ENCODE data around the gene TGFBR3.

DNA sequence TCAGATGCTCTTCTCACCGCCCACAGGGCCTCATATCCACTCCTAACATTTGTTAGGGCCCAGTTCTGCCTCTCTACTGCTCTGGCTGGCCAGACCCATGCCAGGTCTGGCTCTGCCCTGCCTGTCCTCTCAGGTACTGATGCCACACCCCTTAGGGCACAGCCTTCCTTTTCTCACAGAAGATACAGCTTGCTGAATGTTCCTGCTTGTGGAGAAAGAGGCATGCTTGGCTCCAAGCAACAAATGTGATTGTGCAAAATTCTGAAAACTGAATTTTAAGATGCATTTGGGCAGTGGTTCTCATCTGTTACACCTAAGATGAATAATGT, 178.1 kb downstream of the TGFBR3 start:
- TF ChIP-seq, protein P1, sequence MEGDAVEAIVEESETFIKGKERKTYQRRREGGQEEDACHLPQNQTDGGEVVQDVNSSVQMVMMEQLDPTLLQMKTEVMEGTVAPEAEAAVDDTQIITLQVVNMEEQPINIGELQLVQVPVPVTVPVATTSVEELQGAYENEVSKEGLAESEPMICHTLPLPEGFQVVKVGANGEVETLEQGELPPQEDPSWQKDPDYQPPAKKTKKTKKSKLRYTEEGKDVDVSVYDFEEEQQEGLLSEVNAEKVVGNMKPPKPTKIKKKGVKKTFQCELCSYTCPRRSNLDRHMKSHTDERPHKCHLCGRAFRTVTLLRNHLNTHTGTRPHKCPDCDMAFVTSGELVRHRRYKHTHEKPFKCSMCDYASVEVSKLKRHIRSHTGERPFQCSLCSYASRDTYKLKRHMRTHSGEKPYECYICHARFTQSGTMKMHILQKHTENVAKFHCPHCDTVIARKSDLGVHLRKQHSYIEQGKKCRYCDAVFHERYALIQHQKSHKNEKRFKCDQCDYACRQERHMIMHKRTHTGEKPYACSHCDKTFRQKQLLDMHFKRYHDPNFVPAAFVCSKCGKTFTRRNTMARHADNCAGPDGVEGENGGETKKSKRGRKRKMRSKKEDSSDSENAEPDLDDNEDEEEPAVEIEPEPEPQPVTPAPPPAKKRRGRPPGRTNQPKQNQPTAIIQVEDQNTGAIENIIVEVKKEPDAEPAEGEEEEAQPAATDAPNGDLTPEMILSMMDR (IDR thresholded peaks at IDR 0.05; ENCODE audit: insufficient read depth, low read length, poor library complexity, severe bottlenecking) = no peak
- TF ChIP-seq EZH2phosphoT487 (conservative IDR thresholded peaks at IDR 0.05; ENCODE audit: low read length) = no peak
